Bronchial epithelial cell (primary cell): ENCODE results near the gene ZBTB42. TPM values are rescaled to one million over a fixed set of nuclear protein-coding genes. Genes with fewer than 3 reads are reported as not detected.
A peak's percentile ranks its signal among the peaks of the same experiment; 100 is the strongest.

Experiments used
- DNase-seq: peaks from one replicate; pipeline ENCODE4 v3.0.0-alpha.2; 2010; ENCODE audit warnings: low read depth
- FAIRE-seq: peaks from 2 replicates; lab custom pipeline; 2011; peaks lifted over from hg19 to GRCh38; lab: Jason Lieb, UNC
- H3K27me3 ChIP-seq: 2 replicates; pipeline ENCODE4 v1.5.1; 2011; ENCODE audit warnings: low read length; ENCODE audit not compliant: control insufficient read depth, insufficient read depth
- H3K36me3 ChIP-seq: 2 replicates; pipeline ENCODE4 v1.5.1; 2011; ENCODE audit warnings: low read length; ENCODE audit not compliant: control insufficient read depth, insufficient read depth
- H3K4me3 ChIP-seq: 2 replicates; pipeline ENCODE4 v1.5.1; 2011; ENCODE audit warnings: mild to moderate bottlenecking, low read depth, low read length, control low read depth
- CTCF ChIP-seq: IDR thresholded peaks from 2 replicates; pipeline ENCODE4 v1.5.1; 2011; ENCODE audit warnings: mild to moderate bottlenecking, moderate library complexity, low read length, control low read depth, inconsistent platforms; ENCODE audit not compliant: insufficient read depth, severe bottlenecking
- total RNA-seq: library from RNA; depleted of rRNA; stranded (reverse); fragments of >200 nt; gene quantifications from 2 replicates; pipeline ENCODE4 v1.2.1, GENCODE V29; 2014

ZBTB42 gene
- total RNA-seq, 1 donor from 2014 or later, result 5.3 TPM

- no peak for TF ChIP-seq CTCF
- Histone ChIP-seq H3K36me3 (no peaks in the 10 kb centered on the region), H3K27me3 (no peaks in the 10 kb centered on the region), H3K4me3 (peak overlapping the region; percentile 76)
- DNase-seq, result no peak
- FAIRE-seq, result no peak
Measured at GRCh38 chr14:104816616-104816884, 15.6 kb downstream of the ZBTB42 start.

GRCh38 chr14:104817930-104818713 lies 17.2 kb downstream of the ZBTB42 start:
- H3K36me3 ChIP-seq, result no peaks in the 10 kb centered on the region
- no peaks in the 10 kb centered on the region for H3K27me3 ChIP-seq
- H3K4me3 ChIP-seq, result no peak overlapping the region
- no peak for DNase-seq
- TF ChIP-seq CTCF, result no peak
- FAIRE-seq, result no peak

GRCh38 chr14:104818714-104819161 lies 17.8 kb downstream of the ZBTB42 start:
- Histone ChIP-seq H3K27me3 (no peaks in the 10 kb centered on the region), H3K36me3 (no peaks in the 10 kb centered on the region), H3K4me3 (no peak overlapping the region)
- DNase-seq (no peak), FAIRE-seq (no peak)
- no peak for TF ChIP-seq CTCF

- Histone ChIP-seq H3K27me3 (no peaks in the 10 kb centered on the region), H3K4me3 (no peak overlapping the region), H3K36me3 (no peaks in the 10 kb centered on the region)
- FAIRE-seq (no peak), DNase-seq (no peak)
- TF ChIP-seq CTCF, result no peak
Measured at GRCh38 chr14:104819361-104819781, 18.5 kb downstream of the ZBTB42 start.

GRCh38 chr14:104820669-104821228 lies 19.8 kb downstream of the ZBTB42 start:
- Histone ChIP-seq H3K36me3 (no peaks in the 10 kb centered on the region), H3K4me3 (no peak overlapping the region), H3K27me3 (no peaks in the 10 kb centered on the region)
- DNase-seq (peak; percentile 50), FAIRE-seq (no peak)
- TF ChIP-seq CTCF, result peak; percentile 82
